SK-N-SH treated with all-trans-retinoic acid at 6 μM for 48 hours (cell line): ENCODE results near the gene FNDC11.

Experiments
- CREB5 ChIP-seq: fragments of 250-450 bp; sonication (Bioruptor Pico); IDR thresholded peaks from 2 replicates; pipeline ENCODE4 v1.5.1; 2020; ENCODE audit warnings: low read depth, mild to moderate bottlenecking, moderate library complexity
- CSRNP3 ChIP-seq: fragments of 250-450 bp; sonication (Bioruptor Pico); IDR thresholded peaks from 2 replicates; pipeline ENCODE4 v1.5.1; 2021; ENCODE audit warnings: mild to moderate bottlenecking, moderate library complexity
- ESRRG ChIP-seq: fragments of 250-450 bp; sonication (Bioruptor Pico); IDR thresholded peaks from 2 replicates; pipeline ENCODE4 v1.6.1; 2021; ENCODE audit warnings: mild to moderate bottlenecking
- GLIS3 ChIP-seq: fragments of 250-450 bp; sonication (Bioruptor Pico); IDR thresholded peaks from 2 replicates; pipeline ENCODE4 v1.5.0; 2020; ENCODE audit warnings: mild to moderate bottlenecking, moderate library complexity
- ISL1 ChIP-seq: fragments of 250-450 bp; sonication (Bioruptor Pico); IDR thresholded peaks from 2 replicates; pipeline ENCODE4 v2.1.2; 2022; ENCODE audit warnings: mild to moderate bottlenecking, moderate library complexity
- PATZ1 ChIP-seq: fragments of 250-450 bp; sonication (Bioruptor Pico); IDR thresholded peaks from 2 replicates; pipeline ENCODE4 v1.8.0; 2020; ENCODE audit warnings: mild to moderate bottlenecking, moderate library complexity, borderline replicate concordance
- POU6F1 ChIP-seq: fragments of 250-450 bp; sonication (Bioruptor Pico); IDR thresholded peaks from 2 replicates; pipeline ENCODE4 v1.8.0; 2021; ENCODE audit warnings: low read depth, mild to moderate bottlenecking, moderate library complexity, borderline replicate concordance
- RARB ChIP-seq: fragments of 250-450 bp; sonication (Bioruptor Pico); IDR thresholded peaks from 2 replicates; pipeline ENCODE4 v1.8.0; 2021; ENCODE audit warnings: mild to moderate bottlenecking, moderate library complexity
- ZFP30 ChIP-seq: fragments of 450-650 bp; formaldehyde crosslinking; IDR thresholded peaks from 2 replicates; pipeline ENCODE4 v1.5.0; 2022; ENCODE audit warnings: mild to moderate bottlenecking, moderate library complexity
- ZNF8 ChIP-seq: fragments of 450-650 bp; formaldehyde crosslinking; IDR thresholded peaks from 2 replicates; pipeline ENCODE4 v1.5.0; 2020; ENCODE audit warnings: mild to moderate bottlenecking, moderate library complexity

GRCh38 chr20:63555661-63556381, 1.9 kb downstream of the FNDC11 start:
- TF ChIP-seq ESRRG (no peak), PATZ1 (CRISPR knock-in tag) (no peak), RARB (CRISPR knock-in tag) (no peak), POU6F1 (no peak), CREB5 (CRISPR knock-in tag) (no peak), ZFP30 (CRISPR knock-in tag) (no peak), GLIS3 (CRISPR knock-in tag) (no peak), ISL1 (CRISPR knock-in tag) (no peak), CSRNP3 (CRISPR knock-in tag) (no peak), ZNF8 (CRISPR knock-in tag) (no peak)
